Ovary (tissue), 3 donors: Measurements from ENCODE around the gene VWA2.

Experiments
- EP300 ChIP-seq: sonication (generic); formaldehyde crosslinking; IDR thresholded peaks from one replicate; pipeline ENCODE4 v1.6.1; 2017; ENCODE audit warnings: antibody characterized with exemption
- TF ChIP-seq, protein P1 (sequence below), 3 donors: fragments of 450-650 bp in 2 of 3; fragments of 200-600 bp in 1 of 3; IDR thresholded peaks; one replicate each; pipeline versions ENCODE4 v1.5.1 to v1.8.0; 2016 to 2022; ENCODE audit warnings: antibody characterized with exemption in 3 of 3, mild to moderate bottlenecking in 1 of 3
- donor health status: DM: no; HTN: no; CAD: no.

DNA sequence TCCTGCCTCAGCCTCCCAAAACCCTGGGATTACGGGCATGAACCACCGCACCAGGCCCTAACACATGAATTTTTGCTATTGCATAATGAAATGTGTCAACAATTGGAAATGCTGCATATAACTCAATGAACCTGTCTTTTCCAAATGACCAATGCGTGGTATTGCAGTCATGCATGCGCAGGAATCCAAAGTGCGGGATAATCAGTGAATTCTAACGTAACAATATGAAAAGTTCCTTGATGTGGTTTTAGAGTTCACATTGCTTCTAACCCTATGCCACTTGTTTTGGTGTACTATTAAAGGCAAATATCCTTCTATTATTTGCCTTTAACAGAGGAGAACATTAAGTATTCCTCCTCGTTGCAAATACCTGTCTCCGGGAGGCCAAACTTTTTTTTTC lies 49.4 kb upstream of the VWA2 start:
- TF ChIP-seq, protein P1, sequence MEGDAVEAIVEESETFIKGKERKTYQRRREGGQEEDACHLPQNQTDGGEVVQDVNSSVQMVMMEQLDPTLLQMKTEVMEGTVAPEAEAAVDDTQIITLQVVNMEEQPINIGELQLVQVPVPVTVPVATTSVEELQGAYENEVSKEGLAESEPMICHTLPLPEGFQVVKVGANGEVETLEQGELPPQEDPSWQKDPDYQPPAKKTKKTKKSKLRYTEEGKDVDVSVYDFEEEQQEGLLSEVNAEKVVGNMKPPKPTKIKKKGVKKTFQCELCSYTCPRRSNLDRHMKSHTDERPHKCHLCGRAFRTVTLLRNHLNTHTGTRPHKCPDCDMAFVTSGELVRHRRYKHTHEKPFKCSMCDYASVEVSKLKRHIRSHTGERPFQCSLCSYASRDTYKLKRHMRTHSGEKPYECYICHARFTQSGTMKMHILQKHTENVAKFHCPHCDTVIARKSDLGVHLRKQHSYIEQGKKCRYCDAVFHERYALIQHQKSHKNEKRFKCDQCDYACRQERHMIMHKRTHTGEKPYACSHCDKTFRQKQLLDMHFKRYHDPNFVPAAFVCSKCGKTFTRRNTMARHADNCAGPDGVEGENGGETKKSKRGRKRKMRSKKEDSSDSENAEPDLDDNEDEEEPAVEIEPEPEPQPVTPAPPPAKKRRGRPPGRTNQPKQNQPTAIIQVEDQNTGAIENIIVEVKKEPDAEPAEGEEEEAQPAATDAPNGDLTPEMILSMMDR (IDR thresholded peaks at IDR 0.05), result no peak
- TF ChIP-seq EP300, result no peak
